K562 (cell line): ENCODE results near the gene PSMA7. TPM values are rescaled to one million over a fixed set of nuclear protein-coding genes. Genes with fewer than 3 reads are reported as not detected.

Source experiments
- ATAC-seq: fragments of 200-7000 bp; cut with Tn5 transposase; 3 replicates; pipeline ENCODE4 v1.9.1; 2020; ENCODE audit warnings: moderate library complexity
- BruUV-seq: library from RNA; stranded (reverse); fragments of 400-500 nt; replicated peaks from 2 replicates; lab custom pipeline; 2021; lab: Mats Ljungman, UMichigan
- CTCF ChIA-PET: fragments of 300-600 bp; formaldehyde crosslinking; extraction: SDS; loops from one replicate; lab custom pipeline; 2021; ENCODE audit warnings: low intra/inter-chr PET ratio; lab: Yijun Ruan, JAX
- POLR2A ChIA-PET: fragments of 300-600, 350-650 bp; sonication (Branson Sonifier 250); formaldehyde crosslinking; extraction: SDS; loops from one replicate; lab custom pipeline; 2021; ENCODE audit warnings: antibody characterized with exemption, inconsistent platforms; lab: Yijun Ruan, JAX
- DNase-seq, 4 experiments: peaks; one replicate each; pipeline versions ENCODE4 v3.0.0 to v3.0.0-alpha.2; 2011 to 2018; ENCODE audit warnings: low spot score in 3 of 4, mixed read lengths in 3 of 4; ENCODE audit errors: extremely low read depth in 1 of 4
- FAIRE-seq: peaks from 2 replicates; lab custom pipeline; 2011; peaks lifted over from hg19 to GRCh38; lab: Jason Lieb, UNC
- H2AFZ ChIP-seq: 2 replicates; pipeline ENCODE4 v1.6.0; 2011; ENCODE audit warnings: low read depth, low read length, control low read depth, inconsistent platforms
- H3K27ac ChIP-seq: fragments of 200-600 bp; 3 replicates; pipeline ENCODE4 v1.8.0; 2011; ENCODE audit warnings: low read depth, mild to moderate bottlenecking, control low read depth, inconsistent platforms, low read length, moderate library complexity, mixed read lengths; ENCODE audit errors: extremely low read depth
- H3K27me3 ChIP-seq, 2 experiments: fragments of 300-600 bp in 1 of 2; 2 replicates in 1 of 2; 3 replicates in 1 of 2; pipeline versions ENCODE4 v1.6.0 to v1.8.0; 2011; ENCODE audit warnings: inconsistent platforms in 2 of 2, low read length in 2 of 2, mild to moderate bottlenecking in 1 of 2, mixed read lengths in 1 of 2, moderate library complexity in 1 of 2; ENCODE audit not compliant: control insufficient read depth in 2 of 2, insufficient read depth in 2 of 2
- H3K36me3 ChIP-seq: fragments of 300-600 bp; 3 replicates; pipeline ENCODE4 v1.8.0; 2011; ENCODE audit warnings: mild to moderate bottlenecking, low read length, inconsistent platforms; ENCODE audit not compliant: control insufficient read depth, insufficient read depth
- H3K4me1 ChIP-seq, 2 experiments: fragments of 200-600 bp in 1 of 2; replicated peaks in 1 of 2; 2 replicates in 1 of 2; 3 replicates in 1 of 2; pipeline versions ENCODE4 v1.5.1 to v1.8.0; 2011; ENCODE audit warnings: inconsistent platforms in 2 of 2, low read length in 2 of 2, mild to moderate bottlenecking in 1 of 2, mixed read lengths in 1 of 2, moderate library complexity in 1 of 2; ENCODE audit not compliant: control insufficient read depth in 2 of 2, insufficient read depth in 2 of 2
- H3K4me2 ChIP-seq: 2 replicates; pipeline ENCODE4 v1.6.1; 2011; ENCODE audit warnings: low read length, control low read depth, inconsistent platforms, mixed read lengths; ENCODE audit not compliant: insufficient read depth
- H3K4me3 ChIP-seq: fragments of 200-600 bp; sonication (generic), shearing (Covaris generic); 2 replicates; pipeline ENCODE4 v1.5.1; 2016; ENCODE audit warnings: control low read depth, inconsistent platforms
- H3K79me2 ChIP-seq: fragments of 200-600 bp; 3 replicates; pipeline ENCODE4 v1.8.0; 2011; ENCODE audit warnings: low read length, inconsistent platforms; ENCODE audit not compliant: control insufficient read depth, insufficient read depth
- H3K9ac ChIP-seq, 2 experiments: 2 replicates each; pipeline versions ENCODE4 v1.6.0 to v1.6.1; 2011; ENCODE audit warnings: low read depth in 2 of 2, low read length in 2 of 2, control low read depth in 1 of 2, inconsistent platforms in 1 of 2, mild to moderate bottlenecking in 1 of 2, mixed read lengths in 1 of 2; ENCODE audit not compliant: insufficient read depth in 1 of 2
- H3K9me1 ChIP-seq: one replicate; pipeline ENCODE4 v1.6.0; 2011; ENCODE audit warnings: inconsistent platforms, mild to moderate bottlenecking, low read length, moderate library complexity; ENCODE audit not compliant: control insufficient read depth, insufficient read depth
- H3K9me3 ChIP-seq: replicated peaks from 2 replicates; pipeline ENCODE4 v1.5.1; 2011; ENCODE audit warnings: low read depth, low read length, inconsistent platforms; ENCODE audit not compliant: control insufficient read depth, insufficient read depth
- H4K20me1 ChIP-seq: replicated peaks from 2 replicates; pipeline ENCODE4 v1.6.1; 2011; ENCODE audit warnings: low read length, inconsistent platforms, mixed read lengths; ENCODE audit not compliant: control insufficient read depth, insufficient read depth
- ARID2 ChIP-seq: fragments of 450-650 bp; IDR thresholded peaks from 2 replicates; pipeline ENCODE4 v1.6.1; 2017; ENCODE audit warnings: antibody characterized with exemption, mild to moderate bottlenecking
- ERF ChIP-seq: fragments of 450-650 bp; formaldehyde crosslinking; IDR thresholded peaks from 2 replicates; pipeline ENCODE4 v1.4.0; 2020; ENCODE audit warnings: mild to moderate bottlenecking, mixed read lengths
- FOXP1 ChIP-seq: sonication (generic); formaldehyde crosslinking; IDR thresholded peaks from 2 replicates; pipeline ENCODE4 v1.8.0; 2022; ENCODE audit warnings: mild to moderate bottlenecking, missing genetic modification reagents
- HDAC8 ChIP-seq: fragments of 450-650 bp; IDR thresholded peaks from 2 replicates; pipeline ENCODE4 v1.6.1; 2016; ENCODE audit warnings: mild to moderate bottlenecking, missing genetic modification characterization, moderate library complexity, missing compliant biosample characterization
- KAT7 ChIP-seq: sonication (generic); formaldehyde crosslinking; IDR thresholded peaks from 2 replicates; pipeline ENCODE4 v1.8.0; 2022; ENCODE audit warnings: missing genetic modification reagents, mild to moderate bottlenecking, borderline replicate concordance
- SMAD1 ChIP-seq: fragments of 150-350 bp; IDR thresholded peaks from 2 replicates; pipeline ENCODE4 v1.6.1; 2014; ENCODE audit warnings: low read length, low read depth; ENCODE audit not compliant: partially characterized antibody
- SMARCA4 ChIP-seq: fragments of 450-650 bp; IDR thresholded peaks from 2 replicates; pipeline ENCODE4 v1.6.1; 2016
- TAL1 ChIP-seq: fragments of 450-650 bp; IDR thresholded peaks from 2 replicates; pipeline ENCODE4 v1.6.1; 2016; ENCODE audit warnings: mild to moderate bottlenecking
- ZNF232 ChIP-seq: sonication (generic); formaldehyde crosslinking; IDR thresholded peaks from 2 replicates; pipeline ENCODE4 v1.8.0; 2022; ENCODE audit warnings: mild to moderate bottlenecking, missing genetic modification reagents
- ZNF79 ChIP-seq: fragments of 250-450 bp; sonication (Bioruptor Pico); IDR thresholded peaks from 2 replicates; pipeline ENCODE4 v1.4.0; 2020; ENCODE audit warnings: low read depth, mild to moderate bottlenecking, moderate library complexity
- ZSCAN32 ChIP-seq: fragments of 450-650 bp; formaldehyde crosslinking; IDR thresholded peaks from 2 replicates; pipeline ENCODE4 v1.4.0; 2020; ENCODE audit warnings: mild to moderate bottlenecking, moderate library complexity
- WGBS: fragments of 100-300 bp; shearing (Covaris generic); methylation state at CpG from one replicate; pipeline ENCODE4 v1.1.6; 2016; ENCODE audit warnings: low coverage, mixed read lengths; ENCODE audit not compliant: insufficient coverage; ENCODE audit errors: missing lambda C conversion rate; 5-methylcytosine and 5-hydroxymethylcytosine counted together
- in situ Hi-C: fragments of 300-500 bp; cut with MboI; formaldehyde crosslinking; loops from 4 replicates; pipeline ENCODE4 v1.15.0; 2018; ENCODE audit warnings: inconsistent platforms, mixed read lengths
- intact Hi-C: fragments of 100-400 bp; cut with micrococcal nuclease; formaldehyde crosslinking; loops from 2 replicates; pipeline ENCODE4 v1.14.2; 2022
- polyA plus RNA-seq, 8 experiments: library from polyadenylated mRNA; depleted of rRNA in 4 of 8; stranded (reverse) in 5 of 8; unstranded in 3 of 8; fragments of >200 nt; fragmentation: Nextera tagmentation in 2 of 8; fragmentation: Illumina TruSeq in 1 of 8; extraction: Ambion mirVana in 2 of 8; extraction: Trizol in 1 of 8; gene quantifications; 2 replicates each; pipeline versions ENCODE4 v1.2.1 to v1.2.3, GENCODE V29; 2011 to 2014; ENCODE audit warnings: inconsistent platforms in 1 of 8, missing spikeins in 1 of 8
- total RNA-seq, 7 experiments: library from RNA; depleted of rRNA in 6 of 7; stranded (reverse); fragments of >200 nt in 6 of 7; fragmentation: Illumina TruSeq in 2 of 7; extraction: Trizol in 2 of 7; gene quantifications; 2 replicates each; pipeline versions ENCODE4 v1.2.1 to v1.2.3, GENCODE V29; 2011 to 2021; ENCODE audit warnings: low replicate concordance in 1 of 7

PSMA7 gene
- total and polyA plus RNA-seq, 9 of the 15 experiments (the other 6 are each of a cell fraction or from before 2014, with no cell fraction given) = 257 to 510 (median 393) TPM

DNA sequence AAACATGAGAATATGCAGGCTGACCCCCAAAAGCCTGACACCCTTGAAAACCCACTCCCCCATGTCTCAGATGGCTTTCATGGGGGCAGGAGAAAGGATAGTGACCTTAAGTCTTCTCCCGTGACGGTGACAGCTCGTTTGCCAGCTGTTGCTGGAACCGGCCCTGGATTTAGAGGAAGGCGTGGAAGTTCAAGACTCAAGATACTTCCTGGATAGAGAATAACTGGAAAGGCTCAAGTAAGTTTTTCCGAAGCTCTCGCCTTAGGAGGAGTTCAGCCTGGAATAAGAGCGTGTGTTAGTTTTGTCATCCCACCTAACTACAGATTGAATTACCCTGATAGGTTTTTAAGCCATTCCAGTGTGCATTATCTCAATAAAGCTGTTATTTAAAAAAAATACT is 28.1 kb upstream of the PSMA7 start:
- no peak for FAIRE-seq
- ATAC-seq = no peak
- no TSS peak for BruUV-seq
- no peaks in the 10 kb centered on the region for H3K9me3 ChIP-seq
- ChIA-PET POLR2A (interaction anchor here (0.6 to 0.7 kb wide), 2 partner anchors 73 to 151 kb away, joined by 3 read pairs; no protein-coding TSS in a partner anchor), CTCF (no interaction called here)
- TF ChIP-seq ERF (CRISPR knock-in tag) (no peak), FOXP1 (CRISPR knock-in tag) (no peak), ZNF232 (CRISPR knock-in tag) (no peak)
- no peak overlapping the region for H2AFZ ChIP-seq
- no peaks in the 10 kb centered on the region for H3K27me3 ChIP-seq
- H4K20me1 ChIP-seq = 0 out of 2 replicates have a peak, but pooled peaks cover 4% of the 10 kb centered on the region
- H3K27ac ChIP-seq = no peak overlapping the region
- in situ Hi-C loops (no loop called here), intact Hi-C loops (no loop called here)
- DNase-seq = no peak
- H3K79me2 ChIP-seq = no peaks in the 10 kb centered on the region
- no peaks in the 10 kb centered on the region for H3K4me1 ChIP-seq
- H3K4me3 ChIP-seq = no peak overlapping the region
- no peak overlapping the region for H3K9ac ChIP-seq
- H3K4me2 ChIP-seq = no peak overlapping the region
- H3K36me3 ChIP-seq = peaks cover 59% of the 10 kb centered on the region; the same call in 2 of the 3 replicates
- H3K9me1 ChIP-seq = peaks cover 3% of the 10 kb centered on the region
- 84% methylated on average over 8 of the region's 8 CpGs for WGBS

DNA sequence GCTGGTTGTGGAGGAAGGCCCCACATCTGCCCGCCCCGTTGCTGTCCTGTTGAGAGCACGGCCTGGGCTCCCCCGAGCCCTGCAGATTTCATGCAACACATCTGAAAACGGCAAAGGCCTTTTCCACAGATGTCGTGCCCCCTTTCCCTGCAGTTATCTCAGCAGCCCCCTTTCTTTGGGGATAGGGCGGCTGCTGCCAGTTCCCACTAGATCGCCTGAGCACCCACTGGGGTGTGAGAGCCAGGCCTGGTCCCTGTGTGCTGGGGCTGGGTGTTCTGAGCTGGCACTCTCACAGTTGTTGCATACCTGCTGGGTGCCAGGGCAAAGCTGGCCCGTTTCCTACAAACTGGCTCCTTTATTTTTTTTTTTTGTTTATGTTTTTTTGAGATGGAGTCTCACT is 27.3 kb upstream of the PSMA7 start:
- no peak for FAIRE-seq
- ChIA-PET CTCF (no interaction called here), POLR2A (interaction anchor here (0.5 kb wide), 1 partner anchor 69 kb away, joined by 3 read pairs; no protein-coding TSS in a partner anchor)
- no peaks in the 10 kb centered on the region for H3K27me3 ChIP-seq
- no peak overlapping the region for H3K4me3 ChIP-seq
- peaks cover 3% of the 10 kb centered on the region for H3K9me1 ChIP-seq
- no peak overlapping the region for H2AFZ ChIP-seq
- BruUV-seq = no TSS peak
- no peak for ATAC-seq
- in situ Hi-C loops (no loop called here), intact Hi-C loops (no loop called here)
- WGBS = 82% methylated on average over 9 of the region's 9 CpGs
- peaks cover 59% of the 10 kb centered on the region; the same call in 2 of the 3 replicates for H3K36me3 ChIP-seq
- H3K9me3 ChIP-seq = no peaks in the 10 kb centered on the region
- no peak overlapping the region for H3K9ac ChIP-seq
- no peak overlapping the region for H3K27ac ChIP-seq
- H3K79me2 ChIP-seq = no peaks in the 10 kb centered on the region
- no peak overlapping the region for H3K4me2 ChIP-seq
- no peaks in the 10 kb centered on the region for H3K4me1 ChIP-seq
- TF ChIP-seq ARID2 (no peak), TAL1 (no peak), KAT7 (CRISPR knock-in tag) (no peak), HDAC8 (tag) (no peak), ZSCAN32 (CRISPR knock-in tag) (no peak), ZNF79 (CRISPR knock-in tag) (no peak), SMAD1 (no peak), SMARCA4 (no peak)
- DNase-seq = no peak
- 0 out of 2 replicates have a peak, but pooled peaks cover 4% of the 10 kb centered on the region for H4K20me1 ChIP-seq
